Activated CD8-positive, alpha-beta memory T cell treated with anti-CD3 and anti-CD28 coated beads, Interleukin-2, amount 50 U/mL, for 24 hours (primary cell): ENCODE measurements around the gene BCL7A.
"Not testable (repeated sequence)": the region's sequence is repeated elsewhere in the genome, so short reads cannot be mapped to it uniquely, and the experiment has no call there.

Experiments
- DNase-seq: peaks from one replicate; pipeline ENCODE4 v3.0.0-alpha.2; 2020; ENCODE audit errors: extremely low read depth

The BCL7A gene

DNA sequence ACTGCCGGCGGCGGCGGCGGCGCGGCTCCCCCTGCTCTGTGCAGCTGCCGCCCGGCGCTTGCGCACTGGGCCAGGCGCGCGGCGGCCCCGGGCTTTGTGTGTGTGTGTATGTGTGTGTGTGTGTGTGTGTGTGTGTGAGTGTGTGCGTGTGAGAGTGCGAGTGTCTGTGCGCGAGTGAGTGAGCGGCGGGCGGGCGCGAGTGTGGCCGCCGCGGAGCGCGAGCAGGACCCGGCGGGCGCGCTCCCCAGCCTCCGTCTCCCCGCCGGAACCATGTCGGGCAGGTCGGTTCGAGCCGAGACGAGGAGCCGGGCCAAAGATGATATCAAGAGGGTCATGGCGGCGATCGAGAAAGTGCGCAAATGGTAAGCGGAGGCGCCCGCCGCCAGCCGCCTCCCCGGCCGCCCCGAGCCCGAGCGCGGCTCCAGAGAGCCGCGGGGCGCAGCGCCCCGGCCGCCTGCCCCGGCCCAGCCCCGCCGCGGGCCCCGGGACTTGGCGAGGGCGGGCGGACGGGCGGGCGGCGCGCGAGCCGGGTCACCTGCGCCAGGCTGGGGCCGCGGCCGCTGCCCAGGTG is at the start of gene BCL7A:
Gene BCL7A, plus strand, starts transcription at position 63 of the 571 bp plus-strand sequence. Its CDS starts 208 bp downstream, at position 271.
- DNase-seq, result no peak

DNA sequence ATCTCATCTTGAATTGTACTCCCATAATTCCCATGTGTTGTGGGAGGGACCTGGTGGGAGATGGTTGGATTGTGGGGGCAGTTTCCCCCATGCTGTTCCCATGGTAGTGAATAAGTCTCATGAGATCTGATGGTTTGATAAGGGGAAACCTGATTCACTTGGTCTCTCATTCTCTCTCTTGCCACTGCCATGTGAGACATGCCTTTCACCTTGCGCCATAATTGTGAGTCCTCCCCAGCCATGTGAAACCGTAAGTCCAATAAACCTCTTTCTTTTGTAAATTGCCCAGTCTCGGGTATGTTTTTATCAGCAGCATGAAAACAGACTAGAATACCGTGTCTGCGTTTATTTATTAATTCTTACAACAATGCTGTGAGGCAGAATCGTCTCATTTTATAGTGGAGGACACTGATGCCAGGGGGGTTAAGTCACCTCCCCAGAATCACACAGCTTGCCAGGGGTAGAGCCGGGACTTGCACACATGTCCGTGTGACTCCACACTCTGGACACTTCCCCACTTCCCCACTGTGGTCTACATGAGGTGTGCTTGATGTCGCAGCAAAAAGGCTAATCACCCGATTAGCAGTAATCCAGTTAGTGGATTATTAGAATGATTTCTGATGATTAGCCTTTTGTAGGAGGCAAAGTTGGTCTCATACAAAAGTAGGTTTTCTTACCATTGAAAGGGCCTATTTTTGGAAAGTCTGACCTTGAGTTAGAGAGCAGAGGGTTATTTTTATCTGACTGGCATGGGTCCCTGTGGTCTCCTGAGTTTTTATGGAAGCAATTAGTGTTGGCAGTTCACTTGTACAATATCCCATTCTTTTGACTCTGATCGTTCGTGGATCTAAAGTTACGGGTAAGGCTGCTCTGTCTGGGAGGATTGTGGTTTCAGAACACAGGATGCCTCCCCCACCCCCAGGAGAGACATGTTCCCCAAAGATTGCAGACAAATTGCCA is 47.4 kb upstream of the BCL7A start:
- DNase-seq, result no peak

GRCh38 chr12:121975021-121975420 is 46.7 kb upstream of the BCL7A start:
- DNase-seq, result no peak

GRCh38 chr12:121976950-121977349 is 44.7 kb upstream of the BCL7A start:
- DNase-seq, result no peak

GRCh38 chr12:121980191-121980891 is 41.3 kb upstream of the BCL7A start:
- no peak for DNase-seq

- DNase-seq, result no peak
These were observed 40.8 kb upstream of the BCL7A start for GRCh38 chr12:121980892-121981272.

DNA sequence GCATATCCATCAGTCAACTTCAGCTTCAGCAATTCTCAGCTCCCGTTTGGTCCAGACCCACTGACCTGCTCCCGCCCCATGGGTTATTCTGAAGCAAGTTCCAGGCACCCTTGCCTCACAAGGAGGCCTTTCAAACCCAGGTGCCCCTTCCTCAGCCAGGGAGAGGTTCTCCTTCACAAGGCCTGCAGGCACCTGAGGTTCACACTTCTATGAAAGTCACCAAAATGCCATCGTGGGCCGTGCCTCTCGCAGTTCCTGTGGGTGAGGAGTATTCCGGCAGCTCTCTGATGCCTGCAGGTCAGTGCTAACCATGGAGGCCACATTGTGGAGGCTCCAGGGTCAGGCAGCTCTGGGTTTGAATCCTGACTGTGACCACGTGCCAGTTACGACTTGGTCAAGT is 40.2 kb upstream of the BCL7A start:
- DNase-seq, result no peak

GRCh38 chr12:121982950-121983349 is 38.7 kb upstream of the BCL7A start:
- no peak for DNase-seq

- DNase-seq, result no peak
These were observed 38.0 kb upstream of the BCL7A start for GRCh38 chr12:121983536-121984210.

- no peak for DNase-seq
These were observed 35.0 kb upstream of the BCL7A start for GRCh38 chr12:121986489-121987245.

DNA sequence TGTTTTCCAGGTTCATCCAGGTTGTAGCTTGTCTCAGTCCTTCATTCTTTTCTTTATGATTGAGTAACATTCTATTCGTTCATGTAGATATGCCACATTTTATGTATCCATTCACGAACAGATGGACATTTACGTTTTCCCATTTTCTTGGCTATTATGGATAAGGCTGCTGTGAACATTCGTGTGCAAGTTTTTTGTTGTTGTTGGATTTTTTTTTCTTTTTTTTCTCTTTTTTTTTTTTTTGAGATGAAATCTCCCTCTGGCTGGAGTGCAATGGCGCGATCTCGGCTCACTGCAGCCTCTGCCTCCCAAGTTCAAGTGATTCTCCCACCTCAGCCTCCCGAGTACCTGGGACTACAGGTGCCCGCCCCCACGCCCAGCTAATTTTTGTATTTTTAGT is 33.2 kb upstream of the BCL7A start:
- not testable (repeated sequence) for DNase-seq

- DNase-seq, result no peak
These were observed 32.2 kb upstream of the BCL7A start for GRCh38 chr12:121989276-121990113.

DNA sequence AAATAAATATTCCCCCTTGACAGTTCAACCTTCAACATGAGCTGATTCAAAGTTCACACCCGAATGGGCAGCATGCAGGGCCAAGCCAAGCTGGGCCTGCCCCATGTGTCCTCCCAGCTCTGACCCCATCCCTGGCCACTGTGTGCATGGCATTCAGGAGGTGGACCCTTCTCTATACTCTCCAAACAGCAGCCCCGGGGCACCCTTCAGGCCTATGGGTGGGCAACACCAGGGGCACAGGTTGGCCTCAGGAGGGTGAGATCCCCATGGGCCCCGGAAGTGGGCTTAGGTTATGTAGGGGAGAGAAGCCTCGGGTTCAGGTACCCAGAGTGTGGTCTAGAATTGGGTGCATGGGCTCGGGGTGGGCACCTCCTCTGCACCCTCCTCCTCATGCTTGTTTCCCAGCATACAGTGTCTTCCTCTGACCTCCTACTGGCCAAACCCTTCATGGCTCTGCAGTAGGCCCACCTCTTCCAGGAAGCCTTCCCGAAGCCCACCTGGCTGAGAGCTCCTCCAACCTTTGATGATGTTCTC is 31.5 kb upstream of the BCL7A start:
- no peak for DNase-seq

DNA sequence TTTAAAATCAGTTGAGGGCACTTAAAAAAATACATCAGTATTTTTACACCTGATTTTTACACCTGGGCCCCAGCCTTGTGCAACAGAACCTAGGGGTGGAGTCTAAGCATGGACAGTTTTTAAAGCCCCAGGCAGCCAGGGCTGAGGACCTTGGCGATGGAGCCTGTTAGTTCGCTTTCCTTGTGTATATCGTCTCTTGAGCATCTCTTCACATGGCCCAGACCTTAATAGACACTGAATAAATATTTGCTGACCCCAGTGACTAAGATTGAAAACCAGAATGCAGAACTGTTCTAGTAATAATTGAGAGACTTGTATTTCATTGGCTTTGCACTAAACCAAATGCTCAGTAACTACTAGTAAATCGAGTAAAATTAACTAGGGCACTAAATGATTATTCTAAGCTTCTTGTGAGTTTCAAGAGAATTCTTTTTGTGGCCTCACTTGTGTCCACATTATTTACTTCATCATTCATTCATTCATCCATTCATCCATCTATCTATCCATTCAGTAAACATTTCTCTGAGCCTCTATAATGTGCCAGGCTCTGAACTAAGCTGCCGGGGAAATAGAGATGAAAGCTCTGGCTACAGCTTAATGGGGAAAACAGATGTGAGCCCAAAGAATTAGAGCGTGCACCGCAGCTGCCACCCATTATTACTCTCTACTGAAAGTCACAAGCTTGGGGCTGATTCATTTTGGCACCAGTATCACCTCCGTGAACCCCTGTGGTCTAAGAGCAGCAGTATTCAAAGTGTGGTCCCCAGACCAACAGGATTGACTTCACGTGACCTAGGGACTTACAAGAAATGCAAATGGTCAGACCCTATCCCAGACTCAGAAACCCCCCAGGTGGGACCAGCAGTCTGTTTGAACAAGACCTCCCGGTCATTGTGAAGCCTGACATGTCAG is 30.7 kb upstream of the BCL7A start:
- DNase-seq, result no peak

DNA sequence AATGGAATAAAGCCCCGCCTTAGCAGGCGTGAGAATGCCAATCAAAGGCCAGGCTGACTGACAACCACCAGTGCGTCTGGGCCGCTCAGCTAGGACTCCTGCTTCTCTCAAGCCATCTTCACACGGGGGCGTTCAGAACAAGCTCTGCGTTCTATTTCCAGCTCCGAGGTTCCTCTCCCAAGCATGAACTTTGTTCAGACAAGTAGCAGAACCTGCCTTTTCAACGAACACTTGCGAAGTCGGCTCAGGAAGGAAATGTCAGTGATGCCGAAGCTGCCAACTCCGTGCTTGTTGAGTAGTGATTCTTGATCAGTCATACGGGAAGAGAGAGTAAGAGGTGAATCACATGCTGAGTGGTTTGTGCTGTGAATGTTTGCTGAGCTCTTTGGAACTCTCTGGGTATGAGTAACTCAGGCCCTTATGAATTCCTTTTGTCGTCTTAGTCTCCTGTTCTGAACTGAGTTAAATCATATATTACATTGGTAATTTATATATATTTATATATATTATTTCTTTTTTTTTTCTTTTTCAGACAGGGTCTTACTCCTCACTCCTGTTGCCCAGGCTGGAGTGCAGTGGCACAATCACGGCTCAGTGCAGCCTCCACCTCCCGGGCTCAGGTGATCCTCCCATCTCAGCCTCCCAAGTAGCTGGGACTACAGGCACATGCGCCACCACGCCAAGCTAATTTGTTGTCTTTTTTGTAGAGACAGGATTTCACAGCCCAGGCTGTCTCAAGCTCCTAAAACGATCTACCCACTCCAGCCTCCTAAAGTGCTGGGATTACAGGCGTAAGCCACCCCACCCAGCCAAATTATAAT is 29.4 kb upstream of the BCL7A start:
- peak; percentile 15 for DNase-seq

DNA sequence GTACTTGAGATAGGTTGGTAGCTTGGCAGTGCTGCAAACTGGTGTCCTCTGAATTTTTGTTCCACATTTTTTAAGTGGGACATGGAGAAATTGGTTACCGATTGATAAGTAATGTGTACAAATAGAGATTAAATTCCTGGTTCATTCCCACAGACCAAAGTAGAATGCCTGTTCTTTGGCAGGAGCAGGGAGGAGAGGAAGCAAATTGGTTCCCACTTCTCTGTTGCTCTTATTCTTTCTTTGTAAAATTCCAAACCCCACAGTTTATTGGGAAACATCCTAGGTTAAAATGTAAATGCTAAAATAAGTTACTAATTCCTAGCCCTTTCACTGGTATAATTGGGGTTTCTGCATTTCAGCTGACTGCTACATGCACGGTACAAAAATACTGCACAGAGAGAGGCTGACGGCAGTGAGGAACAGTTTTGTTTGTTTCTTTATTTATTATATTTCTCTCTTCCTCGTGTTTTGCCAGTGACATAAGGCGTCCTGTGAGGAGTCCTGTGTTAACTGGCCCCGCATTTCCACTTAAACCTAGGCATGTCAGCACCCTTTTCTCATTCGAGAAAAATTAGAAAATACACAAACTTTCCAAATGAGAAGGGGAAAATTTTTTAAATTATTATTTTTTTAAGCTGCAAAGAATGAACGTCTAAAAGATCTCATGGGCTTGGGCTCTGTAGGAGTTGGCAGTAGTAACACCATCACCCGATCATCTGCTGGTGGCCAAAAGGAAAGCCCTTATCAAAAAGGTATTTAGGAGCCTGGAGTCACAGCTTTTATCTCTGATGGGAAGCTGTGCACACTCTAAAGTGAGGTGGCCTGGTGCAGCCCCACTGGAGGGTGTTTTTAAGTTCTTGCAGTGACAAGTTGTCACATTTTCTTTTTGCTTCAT is 25.4 kb upstream of the BCL7A start:
- no peak for DNase-seq
